Prostate gland (tissue), 2 donors: ENCODE results near the gene SERPINE2.

ENCODE experiments used
- CTCF ChIP-seq, 4 experiments: fragments of 200-600 bp in 2 of 4; fragments of 450-650 bp in 2 of 4; sonication (generic) in 2 of 4; IDR thresholded peaks; 1 replicate in 3 of 4; 2 replicates in 1 of 4; pipeline ENCODE4 v1.5.1; 2016 to 2019; ENCODE audit warnings: antibody characterized with exemption in 4 of 4, mild to moderate bottlenecking in 2 of 4, moderate library complexity in 2 of 4
- POLR2A ChIP-seq: fragments of 450-650 bp; IDR thresholded peaks from one replicate; pipeline ENCODE4 v1.6.1; 2016; ENCODE audit warnings: antibody characterized with exemption, mild to moderate bottlenecking
- POLR2AphosphoS5 ChIP-seq: sonication (generic); formaldehyde crosslinking; IDR thresholded peaks from one replicate; pipeline ENCODE4 v1.6.1; 2017; ENCODE audit warnings: antibody characterized with exemption

GRCh38 chr2:223945755-223946154 lies 93.3 kb downstream of the SERPINE2 start:
- TF ChIP-seq CTCF (IDR thresholded peaks at IDR 0.05), result no peak
- TF ChIP-seq POLR2AphosphoS5, result no peak
- TF ChIP-seq POLR2A, result no peak
